ENCODE measurements around the gene DAB2IP.

DNA sequence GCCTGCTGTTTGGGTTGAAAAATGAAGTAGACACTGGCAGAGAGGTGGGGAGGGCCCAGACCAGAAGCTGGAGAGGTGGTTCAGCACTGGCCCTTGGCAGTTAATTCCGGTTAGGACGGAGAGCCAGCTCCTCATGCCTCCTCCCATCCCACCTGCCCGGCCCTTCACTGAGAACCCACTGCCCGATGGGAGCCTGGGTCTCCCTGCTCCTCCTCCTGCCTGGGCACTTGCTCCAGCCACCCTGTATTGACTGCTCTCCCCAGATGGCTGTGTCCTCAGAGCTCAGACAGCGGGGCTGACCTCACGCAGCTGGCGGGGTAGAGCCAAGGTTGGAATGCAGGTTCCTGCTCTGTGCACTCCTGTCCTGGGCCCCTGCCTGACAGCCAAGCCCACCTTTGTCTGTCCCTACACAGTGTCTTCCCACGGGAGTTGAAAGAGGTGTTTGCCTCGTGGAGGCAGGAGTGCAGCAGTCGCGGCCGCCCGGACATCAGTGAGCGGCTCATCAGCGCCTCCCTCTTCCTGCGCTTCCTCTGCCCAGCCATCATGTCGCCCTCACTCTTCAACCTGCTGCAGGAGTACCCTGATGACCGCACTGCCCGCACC, 114.7 kb downstream of the DAB2IP start:
- no peak for TF ChIP-seq ELF4 (IDR thresholded peaks at IDR 0.05)
- no peak for TF ChIP-seq LEF1 (IDR thresholded peaks at IDR 0.05; ENCODE audit: borderline replicate concordance)
- TF ChIP-seq CTBP1 (IDR thresholded peaks at IDR 0.05; ENCODE audit: borderline replicate concordance): no peak
